Activated gamma-delta T cell treated with anti-CD3 and anti-CD28 coated beads, Interleukin-2, amount 50 U/mL, for 16 hours (primary cell): ENCODE measurements around the gene HSPB6.

ENCODE experiments used
- DNase-seq: peaks from one replicate; pipeline ENCODE4 v3.0.0-alpha.2; 2020; ENCODE audit warnings: low read depth

Gene HSPB6

DNA sequence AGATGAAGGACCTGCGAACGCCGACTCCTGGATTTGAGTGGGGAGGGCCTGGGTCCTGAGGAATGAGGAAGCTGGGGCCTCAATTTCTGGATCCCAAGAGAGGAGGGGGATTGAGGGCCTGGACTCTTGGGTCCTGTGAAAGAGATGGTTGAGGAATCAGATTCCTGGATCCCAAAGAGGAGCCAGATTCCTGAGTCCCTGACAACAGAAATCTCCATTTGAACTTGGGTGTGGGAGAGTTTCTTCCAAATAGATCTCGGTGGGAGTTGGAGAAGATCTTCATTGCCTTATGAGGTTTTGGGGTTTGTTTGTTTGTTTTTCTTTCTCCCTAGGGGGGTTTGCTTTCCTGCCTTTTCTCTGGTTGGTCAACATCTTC lies 10.8 kb downstream of the HSPB6 start:
- DNase-seq: no peak

DNA sequence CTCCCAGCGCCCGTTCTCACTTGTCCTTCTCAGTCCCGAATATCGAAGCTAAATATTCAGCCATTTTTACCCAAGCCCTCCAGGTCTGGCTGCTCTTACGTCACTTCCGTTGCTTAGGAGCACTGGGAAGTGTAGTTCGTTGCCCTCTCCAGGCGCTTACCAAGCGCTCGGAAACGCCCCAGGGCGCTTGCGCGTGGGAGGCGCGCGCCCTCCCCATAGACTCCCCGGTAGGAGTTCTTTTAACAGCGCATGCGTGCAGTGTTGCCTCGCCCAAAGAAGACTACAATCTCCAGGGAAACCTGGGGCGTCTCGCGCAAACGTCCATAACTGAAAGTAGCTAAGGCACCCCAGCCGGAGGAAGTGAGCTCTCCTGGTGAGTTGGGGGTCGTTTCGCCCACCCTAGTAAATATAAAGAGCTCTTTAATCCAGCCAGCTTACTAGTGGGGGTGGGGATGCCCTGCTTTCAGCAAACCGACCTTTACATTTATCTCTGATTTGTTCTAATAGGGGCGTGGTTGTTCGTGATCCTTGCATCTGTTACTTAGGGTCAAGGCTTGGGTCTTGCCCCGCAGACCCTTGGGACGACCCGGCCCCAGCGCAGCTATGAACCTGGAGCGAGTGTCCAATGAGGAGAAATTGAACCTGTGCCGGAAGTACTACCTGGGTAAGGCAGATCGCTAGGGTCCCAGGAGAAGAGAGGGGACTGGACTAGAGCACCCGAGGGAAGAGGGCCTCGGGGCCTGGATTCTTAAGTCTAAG lies 11.3 kb downstream of the HSPB6 start, which contains the start of the genes PSENEN and U2AF1L4:
Gene PSENEN, plus strand, starts transcription at position 324 of the 759 bp plus-strand sequence. Its CDS starts 280 bp downstream, at position 604.
Gene U2AF1L4, minus strand, starts transcription at position 91 of the 759 bp plus-strand sequence. Its CDS starts 27 bp downstream, at position 64.
- peak; percentile 93 for DNase-seq

DNA sequence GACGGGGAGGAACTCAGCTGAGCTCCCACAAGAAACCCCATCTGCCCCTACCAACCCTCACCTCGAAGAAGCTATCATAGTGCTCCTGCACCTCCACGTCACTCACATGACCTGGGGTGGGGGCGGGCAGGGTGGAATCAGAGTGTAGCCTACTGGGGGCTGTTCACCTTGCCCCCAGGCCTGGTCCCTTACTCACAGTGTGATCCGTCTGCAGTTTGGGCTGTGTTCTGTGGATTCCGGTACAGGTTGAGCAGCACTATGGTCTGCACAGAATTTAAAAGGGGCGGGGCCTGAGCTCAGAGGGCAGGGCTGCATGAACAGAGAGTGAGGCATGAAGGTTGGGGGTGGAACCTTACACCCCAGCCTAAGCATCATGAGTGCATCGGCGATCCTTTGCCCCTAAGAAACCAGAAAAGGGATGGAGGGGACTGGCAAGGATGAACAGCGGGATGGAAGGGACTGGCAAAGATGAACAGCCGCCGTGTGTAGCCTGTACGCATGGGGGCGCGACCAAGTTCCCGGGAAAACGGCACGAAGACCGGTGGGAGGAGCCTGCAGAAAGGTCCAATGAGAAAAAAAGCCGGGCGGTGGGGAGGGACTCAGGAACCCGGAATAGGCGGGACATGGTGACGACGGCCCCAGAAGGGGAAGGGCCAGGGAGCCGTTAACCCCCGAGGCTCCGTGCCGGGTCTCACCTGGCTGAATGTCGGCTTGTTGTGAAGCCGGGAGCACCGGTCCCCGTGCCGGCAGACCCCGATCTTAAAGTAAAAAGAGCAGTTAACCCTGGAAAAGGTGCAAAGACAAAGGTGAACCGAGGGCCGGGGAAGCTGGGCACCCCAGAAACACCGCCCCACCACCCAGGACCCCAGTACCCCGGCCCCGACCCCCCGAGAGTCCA lies 12.2 kb downstream of the HSPB6 start:
- peak; percentile 91 for DNase-seq

DNA sequence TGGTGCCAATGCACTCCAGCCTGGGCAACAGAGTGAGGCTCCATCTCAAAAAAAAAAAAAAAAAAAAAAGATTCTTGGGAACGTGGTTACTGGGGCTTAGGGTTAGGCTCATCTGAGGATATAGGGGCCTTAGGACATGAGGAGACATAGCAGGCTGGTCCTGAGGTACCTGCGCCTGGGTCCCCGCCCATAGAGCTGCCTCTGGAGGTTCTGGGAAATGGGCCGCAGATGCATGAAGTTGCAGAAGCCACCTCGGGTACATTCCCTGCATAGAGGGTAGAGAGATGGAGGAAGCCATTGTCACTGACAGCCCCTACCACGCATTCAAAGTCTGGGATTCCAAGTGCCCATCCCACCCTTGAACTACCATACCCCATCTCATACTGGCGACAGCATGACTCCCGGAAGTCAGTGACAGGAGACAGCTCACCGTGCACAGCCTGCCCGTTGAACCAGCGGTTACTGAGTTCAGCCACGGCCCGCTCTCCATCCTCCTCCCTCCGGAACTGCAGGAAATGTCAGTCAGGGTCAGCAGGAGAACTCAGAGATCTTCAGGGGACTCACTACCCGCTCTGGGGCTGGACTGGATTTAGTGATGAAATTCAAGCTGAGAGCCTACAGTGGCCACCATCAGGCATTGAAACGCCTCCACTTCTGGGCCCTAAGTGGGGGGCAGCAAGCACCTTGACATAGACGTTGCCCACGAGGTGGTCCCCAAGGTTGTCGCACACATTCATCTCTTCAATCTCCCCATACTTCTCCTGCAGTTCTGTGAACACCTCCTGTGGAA lies 13.0 kb downstream of the HSPB6 start:
- DNase-seq: no peak

DNA sequence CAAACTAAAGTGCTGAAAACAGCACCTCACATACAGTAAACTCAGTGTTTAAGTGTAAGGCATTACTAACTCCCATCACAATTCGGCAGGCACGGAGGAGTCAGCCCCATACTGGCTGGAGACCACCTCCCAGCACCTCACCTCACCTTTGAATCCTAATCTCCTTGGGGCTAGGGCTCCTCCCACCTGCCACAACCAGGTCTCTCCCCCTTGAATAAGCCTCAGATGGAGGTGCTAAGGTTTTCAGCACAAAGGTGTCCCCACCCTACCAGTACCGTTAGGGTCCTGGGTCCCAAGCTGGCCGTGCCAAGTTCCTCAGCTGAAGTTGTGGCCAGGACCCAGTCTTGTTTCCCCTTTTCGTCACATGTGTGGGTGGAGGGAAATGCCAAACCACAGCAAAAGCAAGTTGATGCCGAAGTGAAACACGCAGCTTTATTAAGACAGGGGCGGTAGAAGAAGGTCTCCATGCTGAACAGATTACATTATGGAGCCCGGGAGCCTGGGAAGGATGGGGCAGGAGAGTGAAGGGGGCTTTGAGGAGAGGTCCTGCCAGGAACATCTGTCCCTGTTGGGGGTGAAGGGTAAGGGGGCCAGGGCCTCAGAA lies 14.6 kb downstream of the HSPB6 start, which contains the start of gene IGFLR1:
Gene IGFLR1, minus strand, starts transcription at position 332 of the 604 bp plus-strand sequence. CDS start 1,272 bp downstream, outside the sequence.
- DNase-seq: peak; percentile 70

DNA sequence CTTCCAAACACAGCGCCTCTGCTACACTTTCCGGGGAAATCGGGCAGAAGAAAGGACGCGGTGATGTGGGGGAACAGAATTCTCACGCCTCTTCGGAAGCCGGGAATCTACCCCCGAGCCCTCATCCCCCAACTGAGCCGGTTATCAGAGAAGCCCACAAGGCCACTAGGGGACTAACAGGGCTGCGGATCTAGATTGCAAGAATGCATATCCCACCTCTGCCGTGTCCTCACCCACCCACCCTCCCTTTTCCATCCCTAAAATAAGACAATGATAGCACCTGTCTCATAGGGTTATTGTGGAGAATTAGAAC lies 15.7 kb downstream of the HSPB6 start:
- DNase-seq: no peak

DNA sequence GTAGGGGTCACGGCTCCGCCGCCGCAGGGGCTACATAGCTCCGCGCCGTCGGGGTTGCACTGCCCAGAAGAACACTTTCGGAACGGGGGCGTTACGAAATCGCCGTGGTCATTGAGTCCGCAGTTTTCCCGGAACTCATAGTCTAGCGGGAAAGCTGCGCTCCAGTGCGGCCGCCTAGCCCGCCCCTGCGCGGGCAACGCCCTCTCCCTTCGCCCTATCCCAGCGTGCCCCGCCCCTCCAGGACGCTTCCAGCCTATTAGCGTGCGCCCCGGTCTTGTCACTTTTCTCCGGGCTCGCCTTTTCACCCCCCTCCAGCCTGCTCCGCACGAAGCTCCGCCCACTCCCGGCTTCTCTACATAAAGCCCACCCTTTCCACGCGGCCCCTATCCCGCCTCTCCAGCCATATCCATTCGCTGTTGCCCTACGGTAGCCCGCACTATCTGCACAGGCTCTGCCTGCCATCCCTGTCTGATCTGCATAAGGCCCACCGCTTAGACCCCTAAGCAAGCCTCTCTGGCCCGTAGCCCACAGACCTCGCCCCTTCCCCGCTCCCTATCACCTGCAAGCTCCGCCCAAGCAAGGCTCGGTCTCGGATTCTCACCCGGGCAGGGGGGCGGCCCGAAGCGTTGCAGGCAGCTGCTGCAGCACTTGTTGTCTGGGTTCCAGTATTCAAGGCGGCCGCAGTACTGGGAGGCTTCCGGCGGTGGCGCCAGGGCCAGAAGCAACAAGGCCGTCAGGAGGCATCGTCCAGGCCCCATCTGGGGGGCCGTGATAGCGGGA lies 16.2 kb downstream of the HSPB6 start:
- peak; percentile 94 for DNase-seq

DNA sequence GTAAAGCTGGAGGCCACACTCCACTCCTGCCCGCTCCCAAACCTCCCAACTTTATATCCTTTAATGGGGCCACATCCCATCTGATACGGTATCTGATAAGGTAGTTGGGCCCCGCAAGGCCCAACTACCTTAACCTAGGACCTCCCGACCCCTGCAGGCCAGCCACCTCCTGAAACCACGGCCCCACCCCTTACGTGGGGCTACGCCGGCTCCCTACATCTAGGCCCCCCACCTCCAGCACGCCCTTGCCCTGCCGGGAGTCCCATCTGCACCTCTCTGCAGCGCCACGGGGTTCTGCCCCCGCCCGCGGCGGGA lies 16.8 kb downstream of the HSPB6 start:
- no peak for DNase-seq

DNA sequence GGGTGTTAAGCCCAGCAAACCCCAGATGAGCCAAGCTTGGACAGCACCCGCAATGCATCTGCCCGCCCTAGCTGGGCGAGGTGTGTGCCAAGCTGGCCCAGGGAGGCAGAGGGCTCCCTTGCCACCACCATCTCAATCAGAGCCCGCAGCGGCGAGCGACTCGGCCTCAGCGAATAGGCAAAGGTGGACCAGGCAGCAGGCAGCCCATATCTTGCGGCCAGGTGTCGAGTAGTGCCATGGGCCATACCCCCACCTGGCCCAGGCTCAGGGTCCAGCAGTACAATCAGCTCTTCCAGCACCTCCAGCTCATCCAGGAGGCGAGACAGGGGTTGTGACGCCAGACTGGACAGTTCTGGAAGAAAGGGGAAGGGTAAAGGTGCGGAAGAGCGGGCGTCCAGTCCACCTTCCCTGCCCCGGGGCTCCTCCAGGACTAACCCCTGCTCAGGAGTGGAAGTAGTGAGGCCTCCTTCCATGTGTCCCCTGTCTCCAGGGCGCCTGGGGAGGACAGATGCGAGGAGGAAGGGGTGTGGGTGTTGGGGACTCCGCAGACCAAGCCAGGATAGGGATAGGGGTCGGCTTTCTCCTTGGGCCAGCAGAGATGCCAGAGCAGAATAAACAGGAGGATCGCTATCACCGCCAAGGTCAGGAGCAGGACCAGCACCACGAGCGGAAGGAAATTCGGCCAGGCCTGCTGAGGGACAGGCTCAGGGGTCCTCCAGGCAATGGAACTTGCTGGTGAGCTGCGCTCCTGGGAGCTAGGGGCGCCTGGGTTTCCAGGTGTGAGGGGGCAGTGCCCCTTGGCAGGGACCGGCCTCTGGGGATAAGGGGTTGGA lies 17.3 kb downstream of the HSPB6 start:
- DNase-seq: no peak

DNA sequence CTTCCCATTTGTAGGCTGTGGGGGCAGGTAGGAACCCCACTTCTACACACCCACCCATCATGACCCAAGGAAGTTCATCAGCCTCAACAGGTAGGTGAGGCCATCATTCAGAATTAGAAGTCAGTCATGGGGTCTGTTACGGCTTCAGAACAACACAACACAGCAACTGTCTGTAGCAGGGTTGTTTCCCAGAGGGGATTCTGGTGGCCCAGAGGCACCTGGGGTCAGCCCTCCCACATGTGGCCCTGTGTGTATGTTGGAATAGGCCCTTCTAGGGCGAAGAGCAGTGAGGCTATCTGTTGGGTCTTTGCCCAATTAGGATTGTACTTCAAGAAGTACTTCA lies 18.0 kb downstream of the HSPB6 start:
- DNase-seq: no peak

DNA sequence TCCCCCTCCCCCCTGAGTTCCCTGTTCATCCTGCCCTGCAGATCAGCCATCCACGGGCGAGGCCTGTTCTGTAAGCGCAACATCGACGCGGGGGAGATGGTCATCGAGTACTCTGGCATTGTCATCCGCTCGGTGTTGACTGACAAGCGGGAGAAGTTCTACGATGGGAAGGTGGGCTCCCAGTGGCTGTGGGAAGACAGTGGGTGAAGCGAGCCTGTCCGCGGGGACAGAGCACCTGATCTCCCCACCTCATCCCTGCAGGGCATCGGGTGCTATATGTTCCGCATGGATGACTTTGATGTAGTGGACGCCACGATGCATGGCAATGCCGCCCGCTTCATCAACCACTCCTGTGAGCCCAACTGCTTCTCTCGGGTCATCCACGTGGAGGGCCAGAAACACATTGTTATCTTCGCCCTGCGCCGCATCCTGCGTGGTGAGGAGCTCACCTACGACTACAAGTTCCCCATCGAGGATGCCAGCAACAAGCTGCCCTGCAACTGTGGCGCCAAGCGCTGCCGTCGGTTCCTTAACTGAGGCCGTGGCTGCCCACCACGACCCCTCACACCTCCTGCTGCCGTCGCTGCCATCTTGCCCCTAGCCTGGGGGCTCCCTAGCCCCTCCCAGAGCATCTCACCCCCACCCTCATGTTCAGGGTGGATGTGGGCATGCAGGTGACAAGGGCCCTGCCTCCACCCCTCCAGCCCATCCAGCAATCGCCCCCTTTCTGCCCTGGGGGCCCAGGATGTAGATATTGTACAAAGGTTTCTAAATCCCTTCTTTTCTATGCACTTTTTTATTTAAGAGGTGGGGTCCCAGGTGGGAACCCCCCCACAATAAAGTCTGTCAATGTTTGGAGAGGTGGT lies 18.6 kb downstream of the HSPB6 start:
- no peak for DNase-seq

DNA sequence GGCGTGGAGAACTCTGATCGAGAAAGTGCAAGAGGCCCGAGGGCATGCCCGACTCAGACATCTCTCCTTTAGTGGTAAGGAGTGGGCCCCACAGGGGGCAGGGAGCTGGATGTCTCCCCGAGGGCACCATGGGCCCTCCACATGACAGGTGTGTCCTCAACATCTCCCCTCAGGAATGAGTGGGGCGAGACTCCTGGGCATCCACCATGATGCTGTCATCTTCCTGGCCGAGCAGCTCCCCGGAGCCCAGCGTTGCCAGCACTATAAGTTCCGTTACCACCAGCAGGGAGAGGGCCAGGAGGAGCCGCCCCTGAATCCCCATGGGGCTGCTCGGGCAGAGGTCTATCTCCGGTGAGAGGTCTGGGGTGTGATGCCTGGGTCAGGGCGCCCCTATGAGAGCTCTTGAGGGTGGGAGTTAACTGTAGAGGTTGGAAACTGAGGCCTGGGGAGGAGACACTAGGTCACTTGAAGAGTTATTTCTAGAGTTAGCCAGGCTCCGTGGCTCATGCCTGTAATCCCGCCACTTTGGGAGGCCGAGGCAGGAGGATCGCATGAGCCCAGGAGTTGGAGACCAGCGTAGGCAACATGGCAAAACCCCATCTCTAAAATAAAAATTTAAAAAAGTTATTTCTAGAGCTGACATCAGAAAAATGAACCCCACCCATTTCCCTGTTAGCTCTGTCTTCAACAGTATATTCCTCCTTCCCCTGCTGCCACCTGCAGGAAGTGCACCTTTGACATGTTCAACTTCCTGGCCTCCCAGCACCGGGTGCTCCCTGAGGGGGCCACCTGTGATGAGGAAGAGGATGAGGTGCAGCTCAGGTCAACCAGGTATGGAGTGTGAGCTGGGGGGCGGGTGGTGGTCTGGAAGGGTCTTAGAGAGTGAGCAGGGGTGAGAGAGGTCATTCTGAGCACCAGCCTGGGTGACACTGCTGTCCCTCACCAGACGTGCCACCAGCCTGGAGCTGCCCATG lies 19.6 kb downstream of the HSPB6 start:
- no peak for DNase-seq

DNA sequence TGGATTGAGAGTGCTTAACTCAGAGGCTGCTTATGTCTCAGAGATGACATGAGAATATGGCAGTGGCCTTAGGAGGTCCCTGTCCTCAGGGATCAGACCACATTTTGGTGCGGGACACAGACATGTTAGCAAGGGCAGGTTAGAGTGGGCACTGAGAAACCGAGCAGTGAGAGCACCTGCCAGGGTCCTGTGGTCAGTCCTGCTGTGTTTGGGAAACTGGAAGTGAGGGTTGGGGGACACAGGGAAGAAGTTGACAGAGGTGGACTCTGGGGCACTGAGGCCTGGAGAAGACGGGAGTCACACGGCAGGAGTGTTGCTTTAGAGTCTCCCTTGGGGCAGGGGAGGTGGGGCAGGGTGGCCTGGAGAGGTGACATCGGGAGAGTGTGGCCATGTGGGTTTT lies 21.9 kb downstream of the HSPB6 start:
- no peak for DNase-seq

DNA sequence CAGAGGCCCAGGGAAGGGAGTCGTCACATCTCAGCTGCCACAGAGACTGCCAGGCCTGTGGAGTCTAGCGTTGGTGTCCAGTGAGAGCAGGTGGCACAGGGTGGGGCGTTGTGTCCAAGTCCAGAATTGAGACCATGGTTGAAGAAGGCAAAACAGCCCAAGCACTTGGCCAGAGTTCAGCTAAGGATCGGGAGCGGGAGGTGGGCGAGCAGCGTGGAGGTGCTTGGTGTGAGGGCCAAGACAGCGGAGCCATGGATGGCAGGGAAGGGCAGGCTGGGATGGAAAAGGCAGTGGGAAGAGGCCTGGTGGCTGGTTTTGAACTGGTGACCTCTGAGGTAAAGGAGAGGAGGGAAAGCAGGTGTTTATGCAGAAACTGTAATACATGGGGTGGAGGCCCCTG lies 22.6 kb downstream of the HSPB6 start:
- DNase-seq: no peak

DNA sequence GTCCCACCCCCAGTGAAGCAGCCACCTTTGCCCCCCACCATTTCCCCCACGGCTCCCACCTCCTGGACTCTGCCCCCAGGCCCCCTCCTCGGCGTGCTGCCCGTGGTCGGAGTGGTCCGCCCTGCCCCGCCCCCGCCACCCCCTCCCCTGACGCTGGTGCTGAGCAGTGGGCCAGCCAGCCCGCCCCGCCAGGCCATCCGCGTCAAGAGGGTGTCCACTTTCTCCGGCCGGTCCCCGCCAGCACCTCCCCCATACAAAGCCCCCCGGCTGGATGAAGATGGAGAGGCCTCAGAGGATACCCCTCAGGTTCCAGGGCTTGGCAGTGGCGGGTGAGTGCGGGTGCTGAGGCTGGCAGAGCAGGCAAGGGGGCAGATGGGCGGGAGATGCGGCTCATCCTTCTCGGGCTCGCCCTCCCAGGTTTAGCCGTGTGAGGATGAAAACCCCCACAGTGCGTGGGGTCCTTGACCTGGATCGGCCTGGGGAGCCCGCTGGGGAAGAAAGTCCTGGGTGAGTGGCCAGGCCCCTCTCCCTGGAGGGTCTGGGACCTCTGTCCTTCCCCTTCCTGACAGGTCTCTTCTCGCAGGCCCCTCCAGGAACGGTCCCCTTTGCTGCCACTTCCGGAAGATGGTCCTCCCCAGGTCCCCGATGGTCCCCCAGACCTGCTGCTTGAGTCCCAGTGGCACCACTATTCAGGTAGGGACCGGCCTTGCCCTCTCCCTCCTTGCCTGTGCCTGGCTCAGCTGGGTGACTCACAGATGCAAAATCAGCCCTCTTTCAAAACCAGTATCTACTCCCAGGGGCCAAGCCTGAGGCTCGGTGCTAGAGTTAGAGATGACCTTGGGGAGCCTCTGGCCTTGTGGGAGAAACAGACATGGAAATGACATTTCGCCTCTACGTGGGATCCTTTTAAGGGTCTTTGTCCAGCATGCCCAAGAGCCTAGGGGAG lies 23.4 kb downstream of the HSPB6 start:
- DNase-seq: no peak

DNA sequence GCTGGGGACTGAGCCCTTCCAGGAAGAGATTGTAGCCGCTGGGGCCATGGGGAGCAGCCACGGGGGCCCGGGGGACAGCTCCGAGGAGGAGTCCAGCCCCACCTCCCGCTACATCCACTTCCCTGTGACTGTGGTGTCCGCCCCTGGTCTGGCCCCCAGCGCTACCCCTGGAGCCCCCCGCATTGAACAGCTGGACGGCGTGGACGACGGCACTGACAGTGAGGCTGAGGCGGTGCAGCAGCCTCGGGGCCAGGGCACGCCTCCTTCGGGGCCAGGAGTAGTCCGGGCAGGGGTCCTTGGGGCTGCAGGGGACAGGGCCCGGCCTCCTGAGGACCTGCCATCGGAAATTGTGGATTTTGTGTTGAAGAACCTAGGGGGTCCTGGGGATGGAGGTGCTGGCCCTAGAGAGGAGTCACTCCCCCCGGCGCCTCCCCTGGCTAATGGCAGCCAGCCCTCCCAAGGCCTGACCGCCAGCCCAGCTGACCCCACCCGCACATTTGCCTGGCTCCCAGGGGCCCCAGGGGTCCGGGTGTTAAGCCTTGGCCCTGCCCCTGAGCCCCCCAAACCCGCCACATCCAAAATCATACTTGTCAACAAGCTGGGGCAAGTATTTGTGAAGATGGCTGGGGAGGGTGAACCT lies 24.2 kb downstream of the HSPB6 start:
- DNase-seq: no peak
